HEK293T (cell line): ENCODE results near the gene PSKH1.
"Not testable (repeated sequence)": the region's sequence is repeated elsewhere in the genome, so short reads cannot be mapped to it uniquely, and the experiment has no call there.

Source experiments
- CTCF ChIA-PET: fragments of 350-600 bp; formaldehyde crosslinking; extraction: SDS; loops from one replicate; lab custom pipeline; 2021; ENCODE audit warnings: antibody characterized with exemption, inconsistent platforms; lab: Yijun Ruan, JAX
- POLR2A ChIA-PET: fragments of 350-600 bp; formaldehyde crosslinking; extraction: SDS; loops from one replicate; lab custom pipeline; 2020; ENCODE audit warnings: antibody characterized with exemption, inconsistent platforms; lab: Yijun Ruan, JAX
- DNase-seq: peaks from one replicate; pipeline ENCODE4 v3.0.0; 2012; ENCODE audit warnings: mixed read lengths; ENCODE audit errors: extremely low spot score
- ARNT ChIP-seq: fragments of 450-650 bp; IDR thresholded peaks from 2 replicates; pipeline ENCODE4 v1.6.1; 2017; ENCODE audit warnings: mild to moderate bottlenecking
- BHLHE40 ChIP-seq: fragments of 450-650 bp; IDR thresholded peaks from 2 replicates; pipeline ENCODE4 v1.6.1; 2016; ENCODE audit warnings: mild to moderate bottlenecking, moderate library complexity, borderline replicate concordance
- CTBP1 ChIP-seq: fragments of 450-650 bp; IDR thresholded peaks from 2 replicates; pipeline ENCODE4 v1.6.1; 2016; ENCODE audit warnings: borderline replicate concordance
- ELF4 ChIP-seq: fragments of 450-650 bp; IDR thresholded peaks from 2 replicates; pipeline ENCODE4 v1.6.1; 2017; ENCODE audit warnings: antibody characterized with exemption
- FOXA1 ChIP-seq: fragments of 450-650 bp; IDR thresholded peaks from 2 replicates; pipeline ENCODE4 v1.6.1; 2016; ENCODE audit warnings: mild to moderate bottlenecking
- FOXK2 ChIP-seq: fragments of 450-650 bp; IDR thresholded peaks from 2 replicates; pipeline ENCODE4 v1.6.1; 2016; ENCODE audit warnings: mild to moderate bottlenecking
- FOXM1 ChIP-seq: fragments of 450-650 bp; IDR thresholded peaks from 2 replicates; pipeline ENCODE4 v1.6.1; 2017; ENCODE audit warnings: mild to moderate bottlenecking, borderline replicate concordance
- HDGF ChIP-seq: fragments of 450-650 bp; IDR thresholded peaks from 2 replicates; pipeline ENCODE4 v1.6.1; 2017; ENCODE audit warnings: antibody characterized with exemption, borderline replicate concordance
- L3MBTL2 ChIP-seq: fragments of 450-650 bp; conservative IDR thresholded peaks from 2 replicates; pipeline ENCODE4 v1.6.1; 2016; ENCODE audit warnings: mild to moderate bottlenecking
- LEF1 ChIP-seq: fragments of 450-650 bp; IDR thresholded peaks from 2 replicates; pipeline ENCODE4 v1.6.1; 2017; ENCODE audit warnings: mild to moderate bottlenecking, borderline replicate concordance
- NFRKB ChIP-seq: fragments of 450-650 bp; IDR thresholded peaks from 2 replicates; pipeline ENCODE4 v1.6.1; 2016; ENCODE audit warnings: mild to moderate bottlenecking, moderate library complexity
- PKNOX1 ChIP-seq: fragments of 450-650 bp; IDR thresholded peaks from 2 replicates; pipeline ENCODE4 v1.6.1; 2016
- SP1 ChIP-seq: fragments of 450-650 bp; IDR thresholded peaks from 2 replicates; pipeline ENCODE4 v1.6.1; 2017
- SUZ12 ChIP-seq: fragments of 450-650 bp; IDR thresholded peaks from 2 replicates; pipeline ENCODE4 v1.6.1; 2016; ENCODE audit warnings: mild to moderate bottlenecking
- TARDBP ChIP-seq: fragments of 450-650 bp; IDR thresholded peaks from 2 replicates; pipeline ENCODE4 v1.6.1; 2016
- ZNF384 ChIP-seq: fragments of 450-650 bp; IDR thresholded peaks from 2 replicates; pipeline ENCODE4 v1.6.1; 2016

Gene PSKH1

DNA sequence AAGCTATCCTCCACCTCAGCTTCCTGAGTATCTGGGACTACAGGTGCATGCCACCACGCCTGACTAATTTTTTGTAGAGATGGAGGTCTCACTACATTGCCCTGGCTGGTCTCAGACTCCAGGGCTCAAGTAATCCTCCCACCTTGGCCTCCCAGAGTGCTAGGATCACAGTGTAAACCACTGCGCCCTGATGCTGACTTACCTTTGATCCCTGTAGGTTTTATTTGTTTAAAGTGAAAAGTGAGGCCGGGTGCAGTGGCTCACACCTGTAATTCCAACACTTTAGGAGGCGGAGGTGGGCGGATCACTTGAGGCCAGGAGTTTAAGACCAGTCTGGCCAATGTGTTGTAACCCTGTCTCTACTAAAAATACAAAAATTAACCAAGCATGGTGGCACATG, 8.7 kb downstream of the PSKH1 start:
- no peak for TF ChIP-seq HDGF
- no peak for TF ChIP-seq FOXK2
- TF ChIP-seq SUZ12: no peak
- no peak for TF ChIP-seq NFRKB
- no peak for TF ChIP-seq PKNOX1
- TF ChIP-seq SP1: no peak
- no peak for TF ChIP-seq ELF4
- TF ChIP-seq TARDBP: no peak
- no peak for TF ChIP-seq ARNT
- TF ChIP-seq CTBP1: no peak
- no peak for TF ChIP-seq BHLHE40
- TF ChIP-seq ZNF384: no peak
- no peak for DNase-seq
- CTCF ChIA-PET: no interaction called here
- POLR2A ChIA-PET: no interaction called here

- ChIA-PET CTCF (no interaction called here), POLR2A (no interaction called here)
- no peak for DNase-seq
- TF ChIP-seq ZNF384: no peak
- no peak for TF ChIP-seq FOXA1
- TF ChIP-seq HDGF: no peak
- TF ChIP-seq SUZ12: no peak
- no peak for TF ChIP-seq SP1
- TF ChIP-seq TARDBP: no peak
- TF ChIP-seq FOXM1: no peak
- no peak for TF ChIP-seq ELF4
- no peak for TF ChIP-seq ARNT
- TF ChIP-seq LEF1: no peak
- TF ChIP-seq L3MBTL2: no peak
Measured at GRCh38 chr16:67902831-67903230, 9.8 kb downstream of the PSKH1 start.

GRCh38 chr16:67907397-67908180, 14.5 kb downstream of the PSKH1 start:
- ChIA-PET CTCF (interaction anchor here (1.1 to 1.2 kb wide), 2 partner anchors 24 to 34 kb away, joined by 3 to 6 read pairs; no protein-coding TSS in a partner anchor), POLR2A (interaction anchor here (0.8 kb wide), 1 partner anchor 14 kb away, joined by 3 read pairs; the partner anchor contains the start of gene PSKH1)
- TF ChIP-seq SP1 (no peak), ZNF384 (no peak), NFRKB (no peak), FOXK2 (no peak), CTBP1 (no peak), ELF4 (no peak), L3MBTL2 (no peak)
- DNase-seq: no peak

GRCh38 chr16:67909056-67909742, 16.1 kb downstream of the PSKH1 start:
- no peak for TF ChIP-seq ZNF384
- TF ChIP-seq PKNOX1: no peak
- TF ChIP-seq LEF1: no peak
- TF ChIP-seq FOXK2: no peak
- TF ChIP-seq TARDBP: no peak
- no peak for TF ChIP-seq SP1
- TF ChIP-seq NFRKB: no peak
- no peak for TF ChIP-seq BHLHE40
- no peak for TF ChIP-seq L3MBTL2
- ChIA-PET CTCF (no interaction called here), POLR2A (no interaction called here)
- DNase-seq: no peak

DNA sequence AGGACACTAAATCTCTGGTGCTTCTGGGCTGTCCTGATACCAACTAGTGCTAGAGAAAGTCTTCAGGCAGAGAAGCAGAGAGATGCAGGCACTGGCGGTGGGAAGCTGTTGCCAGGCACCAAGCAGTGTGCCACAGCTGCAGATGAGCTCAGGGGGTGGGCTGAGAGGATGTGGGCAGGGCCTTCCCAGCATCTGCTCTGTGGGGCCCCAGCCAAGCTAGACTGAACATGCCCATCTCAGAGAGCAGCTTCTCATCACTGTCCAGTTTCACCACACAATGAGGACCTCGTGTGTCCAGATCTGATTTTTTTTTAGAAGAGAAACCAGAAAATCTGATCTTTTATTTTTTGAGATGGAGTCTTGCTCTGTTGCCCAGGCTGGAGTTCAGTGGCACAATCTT, 17.1 kb downstream of the PSKH1 start:
- ChIA-PET CTCF (no interaction called here), POLR2A (interaction anchor here (0.6 to 1.5 kb wide), 2 partner anchors 16 to 17 kb away, joined by 3 to 5 read pairs; partner anchors contain the start of gene PSKH1)
- TF ChIP-seq PKNOX1 (no peak), FOXM1 (no peak), NFRKB (no peak), HDGF (no peak), FOXK2 (no peak), CTBP1 (no peak), FOXA1 (no peak), ZNF384 (no peak), BHLHE40 (no peak), SP1 (no peak), L3MBTL2 (no peak), ARNT (no peak), SUZ12 (no peak), LEF1 (no peak), TARDBP (no peak), ELF4 (no peak)
- DNase-seq: no peak

DNA sequence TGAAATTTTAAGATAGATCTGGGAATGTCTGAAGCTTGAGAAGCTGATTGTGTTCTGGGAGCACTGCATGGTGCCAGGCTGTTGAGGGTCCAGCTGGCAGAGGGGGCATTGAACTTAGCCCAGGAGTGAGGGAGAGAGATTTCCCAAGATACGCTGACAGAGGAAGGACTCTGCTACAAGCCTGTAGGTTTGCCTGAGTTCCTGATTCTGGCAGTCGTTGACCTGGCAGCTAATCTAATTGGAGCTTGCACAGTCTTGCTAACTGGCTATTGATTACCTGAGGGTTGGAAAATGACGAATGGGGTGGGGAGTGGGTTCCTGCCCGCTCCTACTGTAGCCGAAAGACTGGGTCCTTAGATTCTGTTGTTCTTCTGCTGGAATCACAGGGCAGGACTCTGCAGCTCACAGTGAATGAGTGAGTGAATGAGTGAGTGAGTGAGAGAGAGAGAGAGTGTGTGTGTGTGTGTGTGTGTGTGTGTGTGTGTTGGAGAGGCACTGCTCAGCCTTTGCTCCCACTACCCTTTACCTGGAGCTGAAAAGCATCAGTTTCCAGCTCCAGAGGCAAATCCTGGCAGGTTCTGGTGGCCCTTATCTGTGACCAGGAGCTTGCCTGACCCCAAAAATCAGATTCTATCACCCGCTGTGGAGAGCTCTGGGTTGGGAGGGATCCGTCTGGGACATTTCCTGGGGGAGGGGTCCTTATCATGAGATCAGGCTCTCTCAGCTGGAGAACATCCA, 21.9 kb downstream of the PSKH1 start:
- ChIA-PET CTCF (no interaction called here), POLR2A (no interaction called here)
- TF ChIP-seq ZNF384 (no peak), NFRKB (no peak), FOXA1 (no peak), SP1 (no peak), ARNT (no peak), HDGF (no peak)
- DNase-seq: no peak

DNA sequence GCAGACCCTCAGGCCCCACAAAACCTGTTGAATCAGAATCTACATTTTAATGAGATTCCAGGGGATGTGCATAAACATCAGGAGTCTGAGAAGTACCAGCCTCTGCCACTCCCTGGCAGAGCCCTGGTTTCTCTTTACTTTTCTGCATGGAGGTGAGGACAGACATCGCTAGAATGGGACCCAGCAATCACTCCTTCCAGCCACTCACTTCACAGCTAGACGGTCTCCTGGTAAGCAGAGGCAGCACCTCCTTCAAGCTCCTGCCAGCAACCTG, 22.4 kb downstream of the PSKH1 start:
- POLR2A ChIA-PET, CTCF ChIA-PET: not testable (repeated sequence)

More for the DNA sequence above, 22.4 kb downstream of the PSKH1 start:
- DNase-seq: not testable (repeated sequence)
